Measurements from ENCODE around the gene JHY. TPM values are rescaled to one million over a fixed set of nuclear protein-coding genes. Genes with fewer than 3 reads are reported as not detected.

The JHY gene
- total RNA-seq, 1 donor from 2014 or later, result 0.32 TPM

DNA sequence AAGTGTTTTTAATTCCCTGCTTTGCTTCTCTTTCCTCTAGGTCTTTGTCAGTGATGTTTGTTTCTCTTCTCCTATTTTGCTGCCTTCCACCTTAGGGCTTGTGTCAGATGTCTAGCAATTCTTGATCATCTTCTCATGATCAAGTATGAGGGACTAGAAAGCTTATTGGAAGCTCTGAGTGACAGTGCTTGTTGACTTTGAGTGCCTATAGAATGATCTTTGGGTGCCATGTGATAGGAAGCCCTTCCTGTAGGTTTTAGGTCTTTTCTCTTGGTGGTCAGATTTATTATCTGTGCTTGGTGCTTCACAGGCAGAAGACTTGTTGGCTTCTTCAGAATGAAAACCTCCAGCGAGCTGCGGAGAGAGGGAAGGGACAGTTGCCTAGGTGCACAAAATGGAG, 56.0 kb downstream of the JHY start:
- no peak for DNase-seq (ENCODE audit: low read depth)

DNA sequence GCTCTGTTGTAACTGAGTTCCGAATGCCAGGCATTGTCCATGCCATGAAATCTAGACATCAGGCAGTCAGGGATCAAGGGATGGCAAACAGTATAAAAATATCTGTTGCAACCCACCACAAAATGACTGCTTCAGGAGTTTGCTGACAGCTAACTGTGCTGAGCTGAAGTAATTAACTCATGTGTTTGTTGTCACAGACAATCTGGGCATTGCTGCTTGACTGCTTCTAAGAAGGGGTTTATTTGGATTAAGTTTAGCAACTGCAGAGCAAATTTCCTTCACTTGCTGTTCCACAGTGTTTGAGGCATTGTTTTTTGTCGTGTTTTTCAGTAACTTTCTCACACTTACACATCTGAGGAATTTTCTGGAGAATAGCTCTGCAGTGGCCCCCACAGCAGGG, 68.7 kb downstream of the JHY start:
- DNase-seq (ENCODE audit: low read depth), result no peak

GRCh38 chr11:122954455-122954854, 71.9 kb downstream of the JHY start:
- DNase-seq (ENCODE audit: low read depth), result no peak

DNA sequence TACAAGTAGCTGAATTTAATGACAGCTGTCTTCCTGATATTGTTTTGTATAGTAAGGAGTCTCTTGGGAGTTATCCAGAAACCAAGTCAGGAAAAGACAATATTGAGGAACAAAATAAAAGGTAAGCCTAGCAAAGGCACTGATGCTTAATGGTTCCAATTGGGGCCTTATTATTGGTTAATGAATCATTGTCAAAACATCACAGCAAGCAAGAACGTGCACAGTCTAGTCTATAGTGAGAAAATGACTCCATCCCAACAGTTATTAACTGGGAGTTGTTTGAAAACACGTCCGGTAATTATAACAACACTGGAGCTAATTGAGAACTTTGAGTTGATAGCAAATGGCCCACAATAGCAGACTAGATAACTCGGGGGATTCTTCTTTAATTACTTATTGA, 81.4 kb downstream of the JHY start:
- no peak for DNase-seq (ENCODE audit: low read depth)

- no peak for DNase-seq (ENCODE audit: low read depth)
Observed at GRCh38 chr11:122976061-122976733, 93.6 kb downstream of the JHY start.

DNA sequence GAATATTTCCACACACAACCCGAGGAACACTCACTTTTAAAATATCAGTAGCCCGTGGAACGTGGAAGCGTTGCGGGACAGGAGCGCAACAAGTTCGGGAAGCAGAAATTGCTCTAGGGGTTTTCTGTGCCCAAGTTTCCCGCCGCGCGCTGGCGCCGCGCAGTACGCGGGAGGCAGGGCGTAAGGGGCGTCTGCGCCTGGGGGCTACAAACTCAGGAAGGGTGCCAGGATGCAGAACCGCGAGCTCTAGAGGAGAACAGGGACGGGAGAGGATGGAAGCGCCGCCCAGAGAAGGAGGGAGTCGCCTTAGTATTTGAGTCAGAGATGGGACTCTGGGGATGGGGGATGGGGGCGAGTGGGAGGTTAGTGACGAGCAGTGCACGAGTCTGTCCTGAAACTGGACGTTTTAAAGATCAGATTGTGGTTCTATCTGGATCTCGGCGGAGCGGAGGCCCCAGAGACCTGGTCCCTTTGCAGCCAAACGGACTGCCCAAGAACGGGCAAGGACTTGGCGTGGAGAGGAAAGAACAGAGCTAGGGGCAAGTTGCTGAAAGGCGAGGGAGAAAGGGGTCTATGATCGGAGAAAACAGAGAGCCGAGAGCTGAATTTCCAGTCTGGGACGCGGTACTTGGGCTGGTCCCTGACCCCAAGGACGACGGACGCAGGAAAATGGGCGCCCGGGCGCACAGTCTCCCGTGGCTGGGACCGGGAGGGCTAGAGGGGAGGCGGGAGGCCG, 94.3 kb downstream of the JHY start:
- no peak for DNase-seq (ENCODE audit: low read depth)

DNA sequence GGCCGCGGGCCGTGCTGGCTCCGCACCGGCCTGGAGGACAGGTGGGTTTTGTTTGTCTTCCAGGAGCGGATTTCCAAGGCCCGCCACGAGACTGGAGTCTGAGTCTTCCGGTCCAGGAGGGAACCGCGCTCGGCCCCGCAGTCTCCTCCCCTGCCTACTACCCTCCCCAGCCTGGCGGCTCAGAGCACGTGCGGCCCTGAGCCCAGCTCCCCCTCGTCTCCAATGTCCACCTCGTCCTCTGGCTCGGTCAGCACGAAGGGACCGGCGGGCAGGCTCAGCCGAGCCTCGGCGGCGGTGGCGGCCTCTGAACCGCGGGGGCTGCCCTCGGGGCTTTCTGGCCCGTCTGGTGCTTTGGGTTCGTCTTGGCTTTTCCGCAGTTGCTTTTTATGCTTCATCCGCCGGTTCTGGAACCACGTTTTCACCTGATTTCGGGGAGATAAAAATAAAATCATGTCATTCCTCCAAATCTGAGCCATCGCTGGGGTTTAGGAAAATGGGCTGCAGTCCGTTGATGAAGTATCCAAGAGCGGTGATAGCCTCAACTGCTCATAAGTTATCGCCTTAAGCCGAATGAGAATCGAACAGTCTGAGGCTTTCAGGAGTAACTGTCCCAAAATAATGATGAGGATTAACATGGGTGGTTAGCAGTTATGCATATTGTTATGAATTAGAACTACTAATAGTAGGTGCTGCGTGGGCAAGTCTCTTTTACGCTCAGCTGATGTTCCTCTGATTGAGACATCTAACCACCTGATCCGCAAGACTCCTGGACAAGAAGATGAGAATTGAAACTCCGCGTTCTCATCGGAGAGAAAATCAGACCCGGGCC, 95.1 kb downstream of the JHY start:
- no peak for DNase-seq (ENCODE audit: low read depth)

DNA sequence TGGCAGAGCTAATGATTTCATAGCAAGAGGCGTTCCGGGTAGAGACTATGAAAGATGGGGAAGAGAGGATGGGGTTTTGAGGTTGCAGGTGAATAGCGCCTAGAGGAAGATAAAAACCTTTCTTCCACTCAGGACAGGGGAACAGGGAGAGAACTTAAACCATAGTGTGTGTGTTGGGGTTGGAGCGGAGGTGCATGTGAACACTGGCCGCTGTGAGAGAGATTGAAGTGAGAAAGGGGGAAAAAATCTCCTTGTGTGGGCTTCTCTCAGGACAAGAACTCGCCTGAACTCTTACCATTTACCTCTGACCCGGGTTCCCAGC, 95.7 kb downstream of the JHY start:
- no peak for DNase-seq (ENCODE audit: low read depth)

GRCh38 chr11:122979103-122979814, 96.7 kb downstream of the JHY start:
- no peak for DNase-seq (ENCODE audit: low read depth)

GRCh38 chr11:122979815-122980595, 97.4 kb downstream of the JHY start:
- no peak for DNase-seq (ENCODE audit: low read depth)

GRCh38 chr11:122981388-122982264, 99.1 kb downstream of the JHY start, which contains the start of gene BSX:
Gene BSX, minus strand, starts transcription at chr11:122981834. Its CDS starts 163 bp downstream, at chr11:122981671.
- DNase-seq (ENCODE audit: low read depth), result peak; percentile 70

DNA sequence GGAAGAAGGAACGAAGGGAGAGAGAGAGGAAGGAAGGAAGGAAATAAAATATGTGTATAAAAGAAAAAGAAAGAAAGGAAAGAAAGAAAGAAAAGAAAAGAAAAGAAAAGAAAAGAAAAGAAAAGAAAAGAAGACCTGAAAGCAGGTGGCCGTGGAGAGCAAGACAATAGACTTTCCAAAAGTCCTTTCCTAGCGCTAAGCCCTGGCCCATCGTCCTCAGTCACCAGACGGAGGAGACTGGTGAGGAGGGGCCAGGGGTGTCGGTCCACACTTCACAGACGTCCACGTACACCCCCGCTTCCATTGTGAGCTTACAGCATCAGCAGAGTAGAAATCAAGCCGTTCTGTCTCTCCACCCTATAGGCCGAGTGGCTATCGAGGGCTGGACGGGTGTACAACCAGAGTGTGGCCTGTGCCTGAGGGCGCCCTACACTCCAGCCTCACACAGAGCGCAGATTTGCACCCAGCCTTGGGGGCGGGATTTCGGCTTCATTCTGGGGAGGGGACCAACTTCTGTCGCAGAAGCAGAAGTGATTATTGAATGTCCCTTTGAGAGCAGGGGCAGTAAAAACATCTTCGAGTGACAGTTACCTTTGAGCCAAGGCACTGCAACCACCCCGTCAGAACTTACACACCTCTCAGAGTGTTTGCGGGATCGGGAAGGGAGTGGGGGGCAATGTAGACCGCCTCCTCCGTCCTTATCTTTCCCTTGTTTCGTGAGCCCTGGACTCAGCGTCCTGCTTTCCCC, 101.1 kb downstream of the JHY start:
- DNase-seq (ENCODE audit: low read depth), result no peak

DNA sequence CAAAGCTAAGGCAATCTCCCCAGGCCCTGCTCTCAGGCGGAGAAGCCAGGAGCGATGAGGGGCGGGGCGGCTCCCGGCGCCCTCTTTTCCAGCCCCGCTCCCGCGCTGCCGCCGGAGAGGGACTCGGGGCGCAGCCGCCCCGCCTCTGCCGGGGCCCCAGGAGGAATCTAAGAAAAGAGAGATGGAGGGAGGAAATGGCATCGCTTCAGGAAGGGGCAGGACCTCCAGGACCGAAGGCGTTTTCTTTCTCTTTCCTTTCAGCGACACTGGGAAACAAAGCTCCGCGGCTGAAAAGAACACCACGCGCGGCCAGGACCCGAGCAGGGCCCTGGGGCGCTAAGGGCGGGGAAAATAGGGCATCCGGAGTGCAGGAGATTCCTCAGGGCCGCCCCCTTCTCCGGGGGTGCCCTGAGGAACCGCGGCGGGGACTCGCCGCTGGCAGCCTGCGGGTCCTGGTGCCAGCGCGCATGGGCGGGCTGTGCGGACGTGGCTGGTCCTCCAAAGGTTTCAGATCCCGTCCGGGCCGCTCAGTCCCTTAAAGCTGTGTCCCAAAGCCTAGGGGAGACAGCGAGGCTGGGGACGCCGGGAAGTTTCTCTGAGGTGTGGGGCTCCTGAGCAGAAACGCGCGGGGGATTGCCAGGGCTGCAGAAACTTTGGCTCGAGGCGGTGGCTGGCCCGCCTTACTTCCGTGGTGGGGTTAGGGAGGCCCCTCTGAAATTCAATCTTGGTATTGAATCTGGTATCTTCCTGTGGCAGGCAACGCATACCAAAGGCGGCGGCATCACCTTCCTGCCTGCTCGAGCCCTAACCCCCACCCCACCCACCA, 101.8 kb downstream of the JHY start:
- DNase-seq (ENCODE audit: low read depth), result peak; percentile 13

DNA sequence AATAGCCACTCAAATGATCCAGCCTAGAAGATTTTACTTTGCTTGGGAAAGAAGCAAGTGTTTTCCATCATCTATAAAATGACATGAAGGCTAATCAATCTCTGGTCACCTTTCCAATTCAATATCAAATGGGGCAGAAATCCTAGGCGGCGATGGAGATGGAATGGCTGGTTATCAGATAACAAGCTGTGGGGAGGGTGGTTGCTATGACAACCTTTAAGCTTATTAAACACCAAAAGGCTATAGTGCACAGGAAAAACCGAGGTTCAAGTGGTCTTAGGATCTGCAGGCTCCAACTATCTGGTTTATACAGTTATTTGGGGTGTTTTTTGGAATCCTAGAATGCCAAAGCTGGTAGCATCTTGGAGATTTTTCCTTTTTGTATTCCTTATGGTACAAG, 113.0 kb downstream of the JHY start:
- DNase-seq (ENCODE audit: low read depth), result no peak

- no peak for DNase-seq (ENCODE audit: low read depth)
Observed at GRCh38 chr11:122998727-122999366, 116.3 kb downstream of the JHY start.

GRCh38 chr11:123000721-123001120, 118.2 kb downstream of the JHY start:
- DNase-seq (ENCODE audit: low read depth), result no peak

- no peak for DNase-seq (ENCODE audit: low read depth)
Observed at GRCh38 chr11:123006860-123007542, 124.4 kb downstream of the JHY start.
